ENCODE results near the gene BHLHE40.

Gene BHLHE40

GRCh38 chr3:4996771-4997291 is 17.6 kb downstream of the BHLHE40 start:
- no peak for FAIRE-seq
- no peak for DNase-seq (ENCODE audit: insufficient read length, low spot score)

- no peak for FAIRE-seq
- no peak for DNase-seq (ENCODE audit: insufficient read length, low spot score)
Observed at GRCh38 chr3:4997946-4998345, 18.7 kb downstream of the BHLHE40 start.

- FAIRE-seq (no peak), DNase-seq (ENCODE audit: insufficient read length, low spot score) (no peak)
Observed at GRCh38 chr3:4999531-5000184, 20.4 kb downstream of the BHLHE40 start.

GRCh38 chr3:5001135-5001534 is 21.9 kb downstream of the BHLHE40 start:
- FAIRE-seq (no peak), DNase-seq (ENCODE audit: insufficient read length, low spot score) (no peak)

GRCh38 chr3:5001805-5002173 is 22.6 kb downstream of the BHLHE40 start:
- FAIRE-seq: no peak
- no peak for DNase-seq (ENCODE audit: insufficient read length, low spot score)

GRCh38 chr3:5002174-5002870 is 23.1 kb downstream of the BHLHE40 start:
- no peak for FAIRE-seq
- no peak for DNase-seq (ENCODE audit: insufficient read length, low spot score)

GRCh38 chr3:5002871-5003247 is 23.6 kb downstream of the BHLHE40 start:
- FAIRE-seq: no peak
- DNase-seq (ENCODE audit: insufficient read length, low spot score): no peak

- FAIRE-seq (no peak), DNase-seq (ENCODE audit: insufficient read length, low spot score) (no peak)
Observed at GRCh38 chr3:5004319-5005152, 25.3 kb downstream of the BHLHE40 start.

GRCh38 chr3:5005367-5005766 is 26.1 kb downstream of the BHLHE40 start:
- no peak for DNase-seq (ENCODE audit: insufficient read length, low spot score)
- no peak for FAIRE-seq

GRCh38 chr3:5006755-5007202 is 27.5 kb downstream of the BHLHE40 start:
- no peak for FAIRE-seq

GRCh38 chr3:5007873-5008272 is 28.6 kb downstream of the BHLHE40 start:
- FAIRE-seq: no peak
- DNase-seq (ENCODE audit: insufficient read length, low spot score): no peak

More at GRCh38 chr3:5006755-5007202, 27.5 kb downstream of the BHLHE40 start:
- no peak for DNase-seq (ENCODE audit: insufficient read length, low spot score)

- FAIRE-seq: no peak
Observed at GRCh38 chr3:5009506-5010109, 30.4 kb downstream of the BHLHE40 start.

GRCh38 chr3:5010140-5010539 is 30.9 kb downstream of the BHLHE40 start:
- DNase-seq (ENCODE audit: insufficient read length, low spot score) (no peak), FAIRE-seq (no peak)

More at GRCh38 chr3:5009506-5010109, 30.4 kb downstream of the BHLHE40 start:
- no peak for DNase-seq (ENCODE audit: insufficient read length, low spot score)

- no peak for DNase-seq (ENCODE audit: insufficient read length, low spot score)
- no peak for FAIRE-seq
Observed at GRCh38 chr3:5010706-5011554, 31.7 kb downstream of the BHLHE40 start.

- DNase-seq (ENCODE audit: insufficient read length, low spot score) (no peak), FAIRE-seq (no peak)
Observed at GRCh38 chr3:5011555-5012256, 32.5 kb downstream of the BHLHE40 start.

GRCh38 chr3:5012367-5012766 is 33.1 kb downstream of the BHLHE40 start:
- DNase-seq (ENCODE audit: insufficient read length, low spot score) (no peak), FAIRE-seq (no peak)

- FAIRE-seq (no peak), DNase-seq (ENCODE audit: insufficient read length, low spot score) (peak; percentile 47)
Observed at GRCh38 chr3:5013021-5013906, 34.0 kb downstream of the BHLHE40 start.

GRCh38 chr3:5014391-5014790 is 35.2 kb downstream of the BHLHE40 start:
- no peak for FAIRE-seq

More at GRCh38 chr3:5014391-5014790, 35.2 kb downstream of the BHLHE40 start:
- DNase-seq (ENCODE audit: insufficient read length, low spot score): no peak

Data from HTR-8/SVneo (cell line).